Activated CD4-positive, CD25-positive, alpha-beta regulatory T cell (primary cell): ENCODE data around the gene HSD17B12.

ENCODE experiments used
- DNase-seq, 4 experiments: peaks; one replicate each; lab custom pipeline; 2025; lab: John Stamatoyannopoulos, UW

HSD17B12 gene

DNA sequence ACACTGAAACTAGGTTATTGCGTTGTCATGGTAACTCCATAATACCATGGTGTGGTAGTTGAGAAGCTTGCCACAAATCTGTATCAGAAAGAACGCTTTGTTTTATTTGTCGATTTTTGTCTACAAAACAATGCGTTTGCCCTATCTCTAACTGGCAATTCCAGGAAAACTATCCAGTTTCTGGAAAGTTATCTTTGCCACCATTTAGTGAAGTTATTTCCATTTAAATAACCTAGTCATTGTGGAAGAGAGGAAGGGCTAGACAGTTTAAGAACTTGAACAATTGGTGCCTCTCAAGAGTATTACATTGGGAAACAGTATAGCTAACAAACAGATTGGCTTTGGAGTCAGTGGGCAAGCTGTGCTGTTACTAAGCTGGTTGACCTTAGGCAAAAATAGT lies 7.9 kb downstream of the HSD17B12 start:
- no peak for DNase-seq

DNA sequence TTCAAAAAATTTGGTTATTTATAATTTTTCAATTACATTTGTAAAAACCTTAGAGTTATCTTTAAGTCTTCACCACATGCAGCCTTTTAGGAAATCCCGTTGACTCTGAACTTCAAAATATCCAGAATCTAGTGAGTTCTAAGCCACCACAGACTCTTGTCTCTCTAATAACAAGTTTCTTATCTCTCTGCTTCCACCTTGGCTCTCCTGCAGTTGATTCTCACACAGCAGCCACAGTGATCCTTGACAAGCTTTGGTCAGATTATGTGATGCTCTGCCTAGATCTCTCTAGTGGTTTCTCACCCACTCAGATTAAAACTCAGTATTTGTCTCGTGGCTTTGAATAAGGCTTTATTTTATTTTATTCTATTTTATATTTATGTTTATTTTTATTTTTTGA lies 8.6 kb downstream of the HSD17B12 start:
- no peak for DNase-seq

DNA sequence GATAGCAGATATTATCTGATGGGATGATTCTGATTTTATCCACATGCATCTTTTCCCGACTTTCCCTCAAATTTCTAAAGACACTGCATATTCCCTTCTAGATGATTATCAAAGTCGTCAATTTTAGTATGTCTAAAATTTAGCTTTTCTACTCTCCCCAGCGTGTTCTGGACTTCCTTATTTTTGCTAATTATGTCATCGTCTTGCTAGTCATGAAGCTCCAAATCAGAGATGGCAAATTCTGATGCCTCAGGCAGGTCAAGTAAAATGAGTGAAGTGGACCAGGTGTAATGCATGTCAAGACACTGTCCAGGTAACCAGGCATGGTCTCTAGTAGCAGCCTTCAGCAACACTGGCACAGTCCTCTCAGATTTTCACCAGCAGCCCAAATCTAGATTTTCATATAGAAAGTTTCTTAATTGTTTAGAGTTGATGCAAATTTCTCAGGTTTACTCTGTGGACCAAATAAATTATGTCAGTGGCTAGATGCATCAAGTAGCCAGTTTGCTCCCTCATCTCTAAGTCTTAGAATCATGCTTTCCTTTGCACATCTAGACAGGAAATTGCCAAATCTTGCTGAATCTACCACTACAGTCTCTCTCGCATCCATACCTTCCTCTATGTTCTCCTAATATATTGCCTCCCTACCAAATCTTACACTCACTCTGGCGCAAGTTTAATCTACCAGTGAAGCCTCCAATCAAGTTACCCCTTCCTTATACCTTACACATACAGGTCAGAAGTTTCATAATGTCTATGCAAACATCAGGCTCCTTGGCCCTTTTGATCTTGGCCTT lies 10.6 kb downstream of the HSD17B12 start:
- DNase-seq = no peak

DNA sequence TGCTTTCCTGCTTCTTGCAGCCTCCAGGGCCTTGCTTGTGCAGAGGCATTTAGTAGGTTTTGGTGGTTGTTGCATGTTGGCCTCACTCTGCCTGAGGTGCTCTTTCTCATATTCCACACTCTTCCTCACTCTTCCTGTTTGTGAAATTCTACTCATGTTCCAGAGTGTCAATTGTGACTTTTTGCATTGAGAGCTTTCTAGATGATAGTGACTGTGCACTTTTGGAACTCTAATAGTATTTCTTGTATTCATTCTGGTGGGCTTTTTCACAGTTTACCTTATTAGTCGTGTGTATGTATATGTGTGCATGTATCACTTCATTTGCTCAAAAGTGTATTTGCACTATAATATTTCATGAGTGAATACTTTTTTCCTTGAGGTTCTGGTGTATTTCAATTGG lies 11.3 kb downstream of the HSD17B12 start:
- DNase-seq = no peak

DNA sequence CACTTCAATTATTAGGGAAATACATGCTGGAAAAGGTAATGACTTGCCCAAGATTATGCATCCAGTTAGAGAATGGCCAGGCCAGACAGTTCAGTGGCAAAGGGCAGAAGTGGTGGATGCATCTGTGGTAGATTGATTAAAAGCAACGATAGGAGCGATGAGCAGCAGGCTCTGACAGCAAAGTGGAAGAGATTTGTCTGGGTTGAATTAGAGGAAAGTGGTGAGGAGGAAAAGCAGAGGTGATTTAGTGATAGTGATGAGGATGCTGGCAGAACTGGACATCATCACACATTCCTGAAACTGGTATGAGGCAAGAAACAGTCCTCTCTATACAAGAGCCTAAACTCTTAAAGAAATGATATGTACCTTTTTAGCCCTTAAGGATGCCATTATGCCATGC lies 12.5 kb downstream of the HSD17B12 start:
- DNase-seq = no peak

DNA sequence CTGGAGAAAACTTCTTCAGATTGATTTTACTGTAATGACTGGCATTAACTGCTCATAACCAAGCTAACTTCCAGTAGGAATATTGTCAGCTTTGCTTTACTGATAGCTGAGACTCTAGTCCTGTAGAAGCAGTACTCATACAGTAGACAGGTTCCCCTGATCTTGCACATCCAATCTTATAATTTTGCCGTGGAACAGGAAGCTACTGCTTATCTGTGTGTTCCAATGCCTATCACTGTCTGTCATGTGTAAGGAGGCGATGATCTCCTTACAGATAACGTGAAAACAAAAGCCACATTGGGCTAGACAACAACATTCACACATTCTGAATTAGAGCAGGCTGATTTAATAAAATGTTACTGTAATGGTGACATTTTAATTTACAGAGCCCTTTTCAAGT lies 13.2 kb downstream of the HSD17B12 start:
- DNase-seq = no peak

DNA sequence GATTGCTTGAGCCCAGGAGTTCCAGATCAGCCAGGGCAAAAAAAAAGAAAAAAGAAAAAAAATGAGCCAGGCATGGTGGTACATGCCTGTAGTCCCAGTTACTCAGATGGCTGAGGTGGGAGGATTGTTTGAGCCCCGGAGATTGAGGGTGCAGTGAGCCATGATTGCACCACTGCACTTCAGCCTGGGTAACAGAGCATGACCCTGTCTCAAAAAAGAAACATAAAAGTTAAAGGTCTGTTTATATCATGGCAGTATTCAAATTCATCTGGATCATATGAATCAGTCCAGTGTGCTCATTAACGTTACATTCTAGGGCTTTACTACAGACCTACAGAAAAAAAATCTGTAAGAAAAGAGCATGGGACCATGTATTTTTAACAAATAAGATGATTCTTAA lies 13.9 kb downstream of the HSD17B12 start:
- no peak for DNase-seq

DNA sequence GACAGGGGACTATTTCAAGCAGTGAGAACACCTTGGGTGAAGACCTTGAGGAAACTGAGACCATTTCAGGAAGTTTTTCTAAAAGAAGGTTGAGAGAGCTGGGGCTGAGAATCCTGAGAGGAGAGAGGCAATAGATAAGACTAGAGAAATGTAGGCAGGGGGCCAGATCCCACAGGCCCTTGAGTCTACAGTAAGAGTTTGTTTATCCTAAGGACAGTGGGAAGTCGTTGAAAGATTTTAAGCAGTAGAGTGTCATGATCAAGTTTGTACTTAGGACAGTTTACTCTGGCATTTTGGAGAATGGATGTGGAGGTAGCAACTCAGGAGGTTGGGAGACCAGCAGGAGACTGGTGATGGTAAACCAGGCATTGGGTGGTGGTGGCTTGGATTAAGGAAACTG lies 17.1 kb downstream of the HSD17B12 start:
- DNase-seq = no peak

DNA sequence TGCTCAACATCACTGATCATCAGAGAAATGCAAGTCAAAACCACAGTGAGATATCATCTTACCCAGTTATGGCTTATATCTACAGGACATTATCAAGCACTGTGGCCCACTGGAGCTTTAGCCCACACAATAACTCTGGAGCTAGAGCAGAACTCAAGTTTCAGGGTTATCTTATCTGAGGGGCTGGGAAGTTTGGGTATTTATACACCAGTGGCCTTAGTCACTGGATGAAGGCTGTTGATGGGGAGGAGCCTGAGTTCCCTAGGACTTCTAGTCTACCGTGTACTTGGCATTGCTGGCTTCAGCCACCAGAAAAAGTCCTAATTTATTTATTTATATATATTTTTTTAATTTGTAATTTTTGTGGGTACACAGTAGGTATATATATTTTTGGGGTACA lies 19.3 kb downstream of the HSD17B12 start:
- no peak for DNase-seq

DNA sequence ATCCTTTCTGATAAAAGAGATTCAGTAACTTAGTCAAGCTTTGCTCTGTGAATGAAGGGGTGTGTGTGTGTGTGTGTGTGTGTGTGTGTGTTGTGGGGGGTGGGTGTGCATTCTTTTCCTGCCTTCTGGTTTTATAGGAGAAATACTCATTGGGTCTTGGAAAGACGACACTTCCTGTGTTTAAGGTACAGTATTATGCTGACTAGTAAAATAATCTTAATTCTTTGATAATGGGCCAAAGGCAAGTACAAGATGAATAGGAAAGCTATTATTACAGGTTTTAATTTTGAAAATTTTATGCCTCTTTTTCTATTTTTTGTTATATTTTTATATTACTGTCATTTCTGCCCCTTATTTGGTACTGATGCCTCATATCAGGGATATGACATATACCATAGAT lies 26.1 kb downstream of the HSD17B12 start:
- no peak for DNase-seq

DNA sequence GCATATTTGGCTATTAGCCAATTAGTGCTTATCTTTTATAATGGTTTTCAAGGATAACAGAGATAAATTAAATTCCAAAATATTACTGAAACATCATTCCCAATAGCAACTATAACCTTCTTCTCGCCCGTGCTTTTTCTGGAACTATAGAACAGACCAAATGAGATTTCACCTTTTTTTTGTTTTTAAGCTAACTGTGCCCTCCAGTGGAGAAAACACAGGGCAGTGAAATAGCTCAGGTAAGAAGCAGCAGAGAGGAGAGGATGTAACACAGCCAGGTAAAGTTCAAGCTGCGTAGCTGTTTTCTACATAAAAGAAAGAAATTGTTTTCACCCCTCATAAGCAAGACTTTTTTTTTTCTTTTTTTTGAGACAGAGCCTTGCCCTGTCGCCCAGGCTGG lies 28.2 kb downstream of the HSD17B12 start:
- DNase-seq = no peak

DNA sequence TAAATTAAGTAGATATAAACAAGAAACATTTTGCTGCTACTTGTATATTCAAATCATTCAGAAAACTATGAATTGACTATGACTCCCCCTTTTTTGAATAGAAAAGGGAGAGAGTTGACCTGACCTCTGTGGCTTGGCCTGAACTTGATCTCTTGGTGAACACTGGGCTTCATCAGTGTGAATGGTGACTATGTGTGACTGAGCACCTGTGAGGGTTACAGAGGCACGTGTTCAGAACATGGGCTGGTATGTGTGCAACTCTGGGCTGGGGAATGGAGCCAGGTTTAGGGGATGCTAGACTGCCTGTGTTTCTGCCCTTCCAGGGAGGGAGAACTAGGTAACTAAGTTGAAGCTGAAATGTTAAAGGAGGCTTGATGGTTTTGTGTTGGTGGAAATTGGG lies 29.2 kb downstream of the HSD17B12 start:
- no peak for DNase-seq

DNA sequence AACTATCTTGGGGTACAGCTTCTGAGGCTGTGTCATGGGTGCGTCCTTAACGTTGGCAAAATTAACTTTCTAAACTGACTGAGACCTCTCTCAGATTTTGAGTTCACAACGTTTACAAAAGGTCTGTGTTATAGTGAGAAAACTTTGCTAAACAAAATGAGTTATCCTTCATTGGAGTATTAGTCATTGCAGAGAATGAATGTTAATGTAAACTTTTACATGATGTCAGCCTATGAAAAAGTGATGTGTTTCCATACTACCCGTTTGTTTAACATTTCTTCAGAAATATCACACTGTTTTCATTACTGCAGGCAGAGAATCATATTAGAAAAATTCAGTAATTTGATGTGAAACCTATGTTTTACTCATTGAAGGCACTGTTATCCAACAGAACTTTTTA lies 32.1 kb downstream of the HSD17B12 start:
- DNase-seq = no peak

DNA sequence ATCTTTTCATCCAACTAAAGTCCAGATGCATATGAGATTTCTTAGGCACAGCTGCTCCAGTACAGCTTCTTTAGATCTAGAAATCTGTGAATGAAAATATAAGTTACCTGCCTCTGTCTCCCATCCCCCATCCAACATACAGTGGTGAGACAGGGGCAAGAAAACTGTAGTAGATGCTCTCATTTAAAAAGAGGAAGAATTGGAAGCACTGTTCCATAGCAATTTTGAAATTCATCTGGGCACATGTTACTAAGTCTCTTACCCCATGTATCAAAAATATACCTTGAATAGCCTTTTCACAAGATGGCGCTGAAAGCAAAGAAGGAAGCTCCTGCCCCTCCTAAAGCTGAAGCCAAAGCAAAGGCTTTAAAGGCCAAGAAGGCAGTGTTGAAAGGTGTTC lies 37.8 kb downstream of the HSD17B12 start:
- no peak for DNase-seq

DNA sequence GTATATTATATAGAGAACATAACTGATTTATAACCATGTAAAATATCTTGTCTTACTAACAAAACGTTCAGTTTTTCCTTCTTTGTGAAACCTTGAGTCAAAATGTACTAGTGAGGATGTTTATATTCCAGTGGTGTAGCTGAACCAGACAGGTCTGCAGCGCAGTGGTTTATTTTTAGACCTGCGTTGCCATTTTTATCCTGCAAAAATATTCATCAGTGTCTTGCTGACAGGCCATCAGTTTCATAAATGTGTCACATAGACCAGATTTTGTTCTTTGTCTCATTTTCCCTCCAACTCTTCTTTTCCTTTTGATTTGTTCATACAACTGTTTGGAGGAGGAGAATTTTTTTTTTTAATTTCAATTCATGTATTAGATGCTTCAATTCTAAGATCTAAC lies 43.1 kb downstream of the HSD17B12 start:
- DNase-seq = no peak

DNA sequence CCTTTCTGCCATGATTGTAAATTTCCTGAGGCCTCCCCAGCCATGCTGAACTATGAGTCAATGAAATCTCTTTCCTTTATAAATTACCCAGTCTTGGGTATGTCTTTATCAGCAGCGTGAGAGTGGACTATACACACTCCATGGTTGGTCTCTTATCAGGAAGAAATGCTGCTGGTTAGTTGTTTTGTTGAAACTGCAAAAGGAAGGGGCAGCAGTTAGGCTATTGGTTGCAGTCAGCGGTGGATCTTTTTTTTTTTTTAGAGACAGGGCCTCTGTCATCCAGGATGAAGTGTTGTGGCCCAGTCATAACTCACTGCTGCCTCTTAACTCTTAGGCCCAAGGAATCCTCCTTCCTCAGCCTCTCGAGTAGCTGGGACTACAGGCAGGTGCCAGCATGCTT lies 51.7 kb downstream of the HSD17B12 start:
- DNase-seq = no peak

DNA sequence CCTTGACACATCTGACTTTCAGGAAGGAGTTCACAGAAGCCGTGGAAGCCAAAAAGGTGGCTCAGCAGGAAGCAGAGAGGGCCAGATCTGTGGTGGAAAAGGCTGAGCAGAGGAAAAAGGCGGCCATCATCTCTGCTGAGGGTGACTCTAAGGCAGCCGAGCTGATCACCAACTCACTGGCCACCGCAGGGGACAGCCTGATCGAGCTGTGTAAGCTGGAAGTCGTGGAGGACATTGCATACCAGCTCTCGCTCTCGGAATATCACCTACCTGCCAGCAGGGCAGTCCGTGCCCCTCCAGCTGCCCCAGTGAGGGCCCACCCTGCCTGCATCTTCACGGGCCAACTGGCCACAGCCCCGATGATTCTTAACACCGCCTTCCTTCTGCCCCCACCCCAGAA lies 53.7 kb downstream of the HSD17B12 start:
- DNase-seq = no peak

DNA sequence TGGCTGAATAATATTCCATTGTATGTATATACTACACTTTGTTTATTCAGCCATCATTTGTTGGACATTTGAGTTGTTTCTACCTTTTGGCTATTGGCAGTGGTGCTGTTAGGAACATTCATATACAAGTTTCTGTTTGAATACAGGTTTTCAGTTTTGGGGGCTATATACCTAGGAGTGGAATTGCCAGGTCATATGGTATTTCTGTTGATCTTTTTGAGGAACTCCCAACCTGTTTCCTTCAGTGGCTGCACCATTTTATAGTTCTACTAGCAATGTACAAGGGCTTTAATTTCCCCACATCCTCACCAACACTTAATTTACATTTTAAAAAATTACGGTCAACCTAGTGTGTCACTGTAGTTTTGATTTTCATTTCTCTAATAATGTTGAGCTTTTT lies 54.6 kb downstream of the HSD17B12 start:
- DNase-seq = no peak

DNA sequence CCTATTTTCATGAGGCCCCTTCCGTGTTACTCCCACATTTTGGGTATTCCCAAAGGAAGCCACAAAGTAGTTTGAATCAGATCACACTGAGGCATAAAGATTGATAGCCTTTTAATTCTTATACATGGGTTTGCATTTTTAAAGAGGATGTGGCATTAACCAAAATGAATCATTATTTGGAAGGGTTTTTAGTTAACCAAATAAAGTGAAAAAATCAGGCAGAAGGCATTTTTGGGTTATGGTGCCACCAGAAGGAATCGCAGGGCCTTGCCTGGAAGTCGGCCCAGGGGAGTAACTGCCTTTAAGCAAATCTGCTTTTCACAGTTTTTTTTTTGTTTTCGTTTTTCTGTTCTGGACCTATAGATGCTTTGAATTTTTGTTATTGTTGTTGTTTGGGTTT lies 55.4 kb downstream of the HSD17B12 start:
- DNase-seq = no peak

DNA sequence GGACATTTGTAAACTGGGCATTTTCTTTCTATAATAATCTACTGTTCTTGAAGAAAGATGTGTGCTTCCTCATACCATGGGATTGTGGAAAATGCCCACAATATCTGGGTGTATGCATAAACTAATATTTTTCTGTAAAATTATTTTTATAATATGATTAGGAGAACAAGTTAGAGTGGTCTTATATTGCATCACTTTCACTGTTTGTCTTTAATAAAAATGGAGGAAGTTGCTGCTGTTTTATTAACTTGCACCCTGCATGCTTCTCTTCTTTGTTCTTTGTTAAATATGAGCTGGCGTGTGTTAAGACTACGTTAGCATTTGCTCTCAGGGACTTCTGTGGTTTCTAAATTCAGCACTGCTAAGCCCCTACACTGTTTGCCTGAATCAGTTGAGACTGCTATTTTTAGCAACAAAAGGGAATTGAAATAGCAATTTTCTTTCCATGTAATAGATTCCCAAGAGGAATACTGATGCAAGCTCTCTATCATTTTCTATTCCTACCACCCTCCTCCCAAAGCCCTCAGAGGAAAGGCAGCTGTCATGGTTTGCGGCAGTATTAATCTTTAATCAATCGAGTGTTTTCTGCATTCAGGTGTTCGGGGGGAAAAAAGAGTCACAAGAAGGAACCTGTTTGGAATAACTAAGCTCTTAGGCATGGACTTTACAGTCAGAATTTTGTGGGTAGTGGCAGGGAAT lies 56.1 kb downstream of the HSD17B12 start:
- no peak for DNase-seq

DNA sequence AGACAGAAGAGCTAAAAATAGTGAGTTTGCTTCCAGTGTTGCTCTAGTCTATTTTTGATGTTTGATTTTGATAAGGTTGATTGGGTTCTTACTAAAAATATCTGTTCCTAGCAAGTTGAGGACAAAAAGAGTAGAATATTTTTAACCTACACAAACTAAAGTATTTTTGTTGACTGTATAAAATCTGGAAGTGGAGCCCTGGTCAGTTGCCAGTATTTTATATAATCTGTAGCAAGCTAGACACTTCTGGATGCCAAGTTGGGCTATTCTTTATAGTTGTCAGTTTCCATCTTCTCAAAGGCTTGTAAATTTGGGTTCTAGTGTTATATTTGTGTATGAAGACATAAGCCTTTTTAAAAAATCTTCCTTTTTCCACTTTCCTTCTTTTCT lies 56.7 kb downstream of the HSD17B12 start:
- no peak for DNase-seq

DNA sequence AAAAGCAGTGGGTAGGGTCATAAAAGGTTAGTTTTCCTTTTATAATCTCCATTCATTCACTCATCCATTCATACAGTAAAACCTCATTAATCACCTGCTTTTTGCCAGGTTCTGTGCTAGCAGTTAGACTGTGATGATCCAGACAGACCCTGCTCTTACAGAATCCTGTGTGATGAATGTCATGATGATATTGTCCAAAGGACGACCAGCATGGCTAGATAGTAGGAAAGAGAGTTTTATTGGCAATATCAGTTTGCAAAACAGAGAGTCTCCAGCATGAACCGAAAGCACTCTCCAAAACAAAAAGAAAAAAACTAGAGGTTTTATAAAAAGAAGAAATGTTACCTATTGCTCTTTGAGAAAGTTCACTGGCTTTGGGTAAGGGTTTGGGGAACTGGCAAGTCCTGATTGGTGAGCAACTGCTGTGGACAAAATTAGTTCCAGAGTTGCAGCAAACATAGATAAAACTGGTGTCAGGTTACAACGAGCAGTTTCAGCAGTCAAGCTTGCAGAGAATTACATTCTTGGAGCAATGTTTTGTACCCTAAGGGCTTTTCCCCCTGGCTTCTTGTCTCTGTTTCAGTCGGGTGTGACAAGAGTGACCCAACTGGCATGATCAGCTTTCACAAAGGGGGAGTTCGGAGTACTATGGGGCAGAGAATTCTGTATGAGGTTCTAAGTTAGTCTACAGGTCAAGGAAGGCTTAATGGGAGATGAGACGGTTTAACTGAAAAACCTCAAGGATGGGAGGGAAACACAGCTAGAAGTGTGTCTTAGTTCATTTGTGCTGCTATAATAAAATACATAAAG lies 58.3 kb downstream of the HSD17B12 start:
- no peak for DNase-seq

DNA sequence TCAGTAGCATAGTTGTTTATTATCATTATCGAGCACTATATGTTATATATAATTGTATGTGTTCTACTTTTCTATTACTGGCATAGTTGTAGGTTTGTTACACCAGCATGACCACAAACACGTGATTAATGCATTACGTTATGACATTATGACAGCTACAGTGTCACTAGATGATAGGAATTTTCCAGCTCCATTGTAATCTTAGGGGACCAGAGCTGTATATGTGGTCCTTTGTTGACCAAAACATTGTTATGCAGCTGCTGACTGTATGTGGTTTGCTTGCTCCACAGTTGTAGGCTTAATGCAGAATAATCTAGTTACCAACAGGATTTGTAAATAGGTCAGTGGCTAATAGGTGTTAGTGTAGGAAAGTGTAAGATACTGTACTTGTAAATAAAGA lies 66.1 kb downstream of the HSD17B12 start:
- DNase-seq = no peak
